Measurements from ENCODE around the gene GULP1. TPM values are rescaled to one million over a fixed set of nuclear protein-coding genes. Genes with fewer than 3 reads are reported as not detected.

The GULP1 gene
- total and polyA plus RNA-seq, 10 donors, result 0.83 to 16.6 (median 6.6) TPM

DNA sequence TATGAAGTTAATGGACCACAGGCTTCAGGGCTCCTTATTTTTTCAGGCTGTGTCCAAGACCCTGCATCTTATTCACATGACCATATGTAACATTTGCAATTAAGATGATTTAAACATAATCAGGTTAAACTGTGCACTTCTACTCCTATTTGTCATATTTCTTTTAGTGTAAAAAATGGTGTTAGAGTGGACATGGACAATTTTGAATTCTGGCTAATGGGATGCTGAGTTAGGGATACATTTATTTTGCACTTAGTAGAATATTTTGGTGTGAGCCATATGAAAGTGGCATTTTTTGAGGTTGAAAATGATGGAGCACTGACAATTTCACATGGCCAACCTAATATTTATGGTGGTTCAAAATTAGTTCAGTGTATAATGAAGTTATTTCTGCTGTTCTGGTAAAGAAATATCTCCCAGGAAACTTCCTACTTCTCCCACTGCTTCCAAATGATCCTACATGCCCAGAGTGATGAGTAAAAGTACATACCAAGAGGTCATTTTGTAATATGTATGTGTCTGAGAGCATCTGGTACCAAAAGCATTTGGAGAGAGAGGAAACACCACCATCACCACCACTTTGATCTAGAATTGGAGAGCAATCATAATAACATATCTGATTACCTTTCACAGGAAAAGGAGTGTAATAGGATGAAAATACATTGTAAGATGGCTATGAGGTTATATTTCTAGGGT lies 36.0 kb downstream of the GULP1 start:
- H3K4me3 ChIP-seq, result no peak overlapping the region
- DNase-seq, result no peak
- no peaks in the 10 kb centered on the region for H3K9me3 ChIP-seq
- H3K27me3 ChIP-seq (replicated peaks in 1 of 7), result no peaks in the 10 kb centered on the region
- intact Hi-C loops (cut with DNase I; ENCODE audit: low total_unique reads), result no loop called here
- TF ChIP-seq POLR2A (IDR thresholded peaks at IDR 0.05) (no peak), POLR2AphosphoS5 (IDR thresholded peaks at IDR 0.05) (no peak)
- TF ChIP-seq, protein P1, sequence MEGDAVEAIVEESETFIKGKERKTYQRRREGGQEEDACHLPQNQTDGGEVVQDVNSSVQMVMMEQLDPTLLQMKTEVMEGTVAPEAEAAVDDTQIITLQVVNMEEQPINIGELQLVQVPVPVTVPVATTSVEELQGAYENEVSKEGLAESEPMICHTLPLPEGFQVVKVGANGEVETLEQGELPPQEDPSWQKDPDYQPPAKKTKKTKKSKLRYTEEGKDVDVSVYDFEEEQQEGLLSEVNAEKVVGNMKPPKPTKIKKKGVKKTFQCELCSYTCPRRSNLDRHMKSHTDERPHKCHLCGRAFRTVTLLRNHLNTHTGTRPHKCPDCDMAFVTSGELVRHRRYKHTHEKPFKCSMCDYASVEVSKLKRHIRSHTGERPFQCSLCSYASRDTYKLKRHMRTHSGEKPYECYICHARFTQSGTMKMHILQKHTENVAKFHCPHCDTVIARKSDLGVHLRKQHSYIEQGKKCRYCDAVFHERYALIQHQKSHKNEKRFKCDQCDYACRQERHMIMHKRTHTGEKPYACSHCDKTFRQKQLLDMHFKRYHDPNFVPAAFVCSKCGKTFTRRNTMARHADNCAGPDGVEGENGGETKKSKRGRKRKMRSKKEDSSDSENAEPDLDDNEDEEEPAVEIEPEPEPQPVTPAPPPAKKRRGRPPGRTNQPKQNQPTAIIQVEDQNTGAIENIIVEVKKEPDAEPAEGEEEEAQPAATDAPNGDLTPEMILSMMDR (IDR thresholded peaks at IDR 0.05 in 8 of 11, conservative IDR thresholded peaks at IDR 0.05 in 3 of 11), result no peak
- no peak overlapping the region for H3K27ac ChIP-seq
- H3K36me3 ChIP-seq, result no peaks in the 10 kb centered on the region
- no peaks in the 10 kb centered on the region for H3K4me1 ChIP-seq

DNA sequence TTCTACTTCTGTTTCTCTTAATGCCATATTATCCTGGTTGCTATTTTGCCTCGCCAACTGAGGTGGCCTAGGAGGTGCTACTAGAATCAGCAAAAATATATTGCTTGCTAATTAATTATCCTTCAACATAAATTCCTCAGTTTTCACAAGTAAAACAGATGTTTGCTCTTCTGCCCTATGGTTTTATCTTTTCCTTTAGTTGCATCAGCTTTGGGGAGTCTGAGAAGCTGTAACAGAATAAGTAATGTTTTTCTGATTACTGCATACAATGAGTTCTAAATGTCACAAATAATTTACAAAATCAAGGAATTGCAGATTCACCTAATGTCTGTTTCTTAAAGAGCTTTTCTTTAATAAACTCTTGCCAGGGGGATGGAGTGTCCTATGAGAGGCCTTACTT lies 36.7 kb downstream of the GULP1 start:
- Histone ChIP-seq H3K27ac (no peak overlapping the region), H3K4me1 (no peaks in the 10 kb centered on the region), H3K36me3 (no peaks in the 10 kb centered on the region), H3K27me3 (replicated peaks in 1 of 7) (no peaks in the 10 kb centered on the region), H3K4me3 (no peak overlapping the region), H3K9me3 (no peaks in the 10 kb centered on the region)
- TF ChIP-seq POLR2AphosphoS5 (IDR thresholded peaks at IDR 0.05), result no peak
- TF ChIP-seq, protein P1 (IDR thresholded peaks at IDR 0.05 in 8 of 11, conservative IDR thresholded peaks at IDR 0.05 in 3 of 11), result no peak
- no peak for TF ChIP-seq POLR2A (IDR thresholded peaks at IDR 0.05)
- intact Hi-C loops (cut with DNase I; ENCODE audit: low total_unique reads), result no loop called here
- WGBS, 5 donors, result 82 to 98% (median 88%) methylated on average over 1 of the region's 1 CpG
- no peak for DNase-seq

DNA sequence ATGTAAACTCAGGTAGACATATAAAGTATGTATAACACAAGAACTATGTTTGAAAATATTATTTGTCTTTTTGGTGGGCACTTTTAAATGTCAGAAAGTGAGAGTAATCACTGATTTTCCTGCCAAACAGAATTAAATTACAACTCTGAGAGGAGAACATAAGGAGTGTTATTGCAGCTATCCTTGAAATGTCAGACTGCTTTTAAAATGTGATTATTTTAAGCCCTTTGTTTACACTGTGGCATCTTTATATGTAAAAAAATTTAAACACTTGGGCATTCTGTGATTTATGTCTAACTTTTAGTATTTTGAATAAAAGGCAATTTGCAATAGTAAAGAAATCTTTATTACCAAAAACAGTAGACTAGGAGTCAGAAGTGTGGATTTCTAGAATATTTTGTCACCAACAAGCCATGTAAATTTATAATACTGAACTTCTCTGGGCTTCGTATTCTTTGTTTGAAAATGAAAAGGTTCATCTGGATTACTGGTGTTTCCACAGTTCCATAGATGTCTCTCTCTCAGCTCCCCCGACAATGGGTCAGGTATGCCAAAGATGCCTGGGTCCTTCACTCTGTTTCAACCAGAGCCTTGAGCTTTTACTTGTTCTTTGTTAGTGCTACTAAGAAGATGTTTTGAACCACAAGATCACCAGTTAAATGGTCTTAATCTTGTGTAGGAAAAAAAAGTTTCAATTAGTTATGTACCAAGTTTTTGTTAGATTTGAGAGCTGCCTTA lies 38.8 kb downstream of the GULP1 start:
- Histone ChIP-seq H3K36me3 (no peaks in the 10 kb centered on the region), H3K9me3 (no peaks in the 10 kb centered on the region), H3K27me3 (replicated peaks in 1 of 7) (no peaks in the 10 kb centered on the region), H3K4me1 (peaks cover 0 to 4% (median 0%) of the 10 kb centered on the region in 6 donors), H3K4me3 (no peak overlapping the region), H3K27ac (no peak overlapping the region)
- WGBS, 5 donors, result 80 to 94% (median 88%) methylated on average over 2 of the region's 2 CpGs
- no peak for DNase-seq
- intact Hi-C loops (cut with DNase I; ENCODE audit: low total_unique reads), result no loop called here
- TF ChIP-seq POLR2A (IDR thresholded peaks at IDR 0.05), result no peak

DNA sequence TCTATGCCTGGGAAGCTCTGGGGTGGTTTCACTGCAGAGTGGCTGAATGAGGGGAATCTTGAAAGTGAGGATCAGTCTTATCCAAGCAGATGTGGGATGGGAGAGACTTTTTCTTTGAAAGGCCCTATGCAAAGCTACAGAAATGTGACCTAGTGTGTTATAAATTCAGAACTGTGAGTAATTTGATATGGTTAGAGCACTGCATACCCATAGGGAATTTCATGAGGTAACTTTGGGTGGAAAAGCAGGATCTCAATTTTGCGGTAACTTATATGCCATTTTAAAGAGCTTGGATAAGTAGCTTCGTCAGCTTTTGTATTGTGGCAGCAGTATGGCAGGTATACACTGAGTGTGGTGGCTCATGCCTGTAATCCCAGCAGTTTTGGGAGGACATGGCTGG lies 40.9 kb downstream of the GULP1 start:
- no peak for DNase-seq

More for the DNA sequence above, 40.9 kb downstream of the GULP1 start:
- no peaks in the 10 kb centered on the region for H3K36me3 ChIP-seq
- H3K4me1 ChIP-seq, result peaks cover 0 to 4% (median 0%) of the 10 kb centered on the region in 6 donors
- no peaks in the 10 kb centered on the region for H3K9me3 ChIP-seq
- TF ChIP-seq, protein P1 (IDR thresholded peaks at IDR 0.05 in 8 of 11, conservative IDR thresholded peaks at IDR 0.05 in 3 of 11), result no peak
- TF ChIP-seq POLR2A (IDR thresholded peaks at IDR 0.05) (no peak), POLR2AphosphoS5 (IDR thresholded peaks at IDR 0.05) (no peak)
- WGBS, 5 donors, result 83 to 100% (median 91%) methylated on average over 2 of the region's 2 CpGs
- H3K27me3 ChIP-seq (replicated peaks in 1 of 7), result no peaks in the 10 kb centered on the region
- no peak overlapping the region for H3K27ac ChIP-seq
- intact Hi-C loops (cut with DNase I; ENCODE audit: low total_unique reads), result no loop called here
- H3K4me3 ChIP-seq, result no peak overlapping the region

All from spleen (tissue), 11 donors.